Body of pancreas (tissue), 4 donors: ENCODE measurements around the gene ATXN10. TPM values are rescaled to one million over a fixed set of nuclear protein-coding genes. Genes with fewer than 3 reads are reported as not detected.

Experiments used
- ATAC-seq: fragments of 150-250 bp; one replicate; pipeline ENCODE4 v1.9.1; 2016
- DNase-seq, 4 donors: peaks; one replicate each; pipeline ENCODE4 v3.0.0-alpha.2; 2019
- H3K27ac ChIP-seq, 4 donors: fragments of 200-600 bp; sonication (generic); 1 replicate in 3 of 4; 2 replicates in 1 of 4; pipeline versions ENCODE4 v1.5.1 to v1.6.1; 2016 to 2019; ENCODE audit warnings: mild to moderate bottlenecking in 1 of 4, mixed read lengths in 1 of 4, moderate library complexity in 1 of 4
- H3K27me3 ChIP-seq, 2 donors: fragments of 200-600 bp; sonication (generic); one replicate each; pipeline ENCODE4 v1.6.0; 2016; ENCODE audit warnings: mild to moderate bottlenecking in 1 of 2
- H3K36me3 ChIP-seq, 2 donors: fragments of 200-600 bp; sonication (generic); replicated peaks in 1 of 2; 2 replicates each; pipeline ENCODE4 v1.5.1; 2016; ENCODE audit warnings: low read depth in 2 of 2; ENCODE audit not compliant: insufficient read depth in 1 of 2
- H3K4me1 ChIP-seq: fragments of 200-600 bp; sonication (generic); one replicate; pipeline ENCODE4 v1.6.0; 2016
- H3K4me3 ChIP-seq, 2 donors: fragments of 200-600 bp; sonication (generic); 1 replicate in 1 of 2; 2 replicates in 1 of 2; pipeline ENCODE4 v1.5.1; 2016 to 2019
- H3K9me3 ChIP-seq, 3 donors: fragments of 200-600 bp; sonication (generic); 1 replicate in 2 of 3; 2 replicates in 1 of 3; pipeline ENCODE4 v1.5.1; 2016
- POLR2A ChIP-seq, 3 donors: fragments of 450-650 bp; IDR thresholded peaks; one replicate each; pipeline ENCODE4 v1.6.1; 2016; ENCODE audit warnings: antibody characterized with exemption in 3 of 3, mild to moderate bottlenecking in 2 of 3
- WGBS, 2 donors: methylation state at CpG; one replicate each; pipeline ENCODE4 v1.1.5; 2017; 5-methylcytosine and 5-hydroxymethylcytosine counted together
- intact Hi-C: fragments of 100-400 bp; cut with DNase I; formaldehyde crosslinking; loops from one replicate; pipeline ENCODE4 v1.15.1; 2023
- total RNA-seq, 2 donors: library from RNA; depleted of rRNA; stranded (reverse); fragments of >200 nt; gene quantifications; one replicate each; pipeline ENCODE4 v1.1.0, GENCODE V29; 2016
- TF ChIP-seq, protein P1 (sequence below), 7 experiments: fragments of 450-650 bp in 4 of 7; fragments of 200-600 bp in 3 of 7; sonication (generic) in 3 of 7; IDR thresholded peaks; one replicate each; pipeline ENCODE4 v1.5.1; 2016 to 2019; ENCODE audit warnings: antibody characterized with exemption in 7 of 7

Gene ATXN10
- total RNA-seq, 2 donors from 2014 or later = 61.6 to 69.8 TPM

DNA sequence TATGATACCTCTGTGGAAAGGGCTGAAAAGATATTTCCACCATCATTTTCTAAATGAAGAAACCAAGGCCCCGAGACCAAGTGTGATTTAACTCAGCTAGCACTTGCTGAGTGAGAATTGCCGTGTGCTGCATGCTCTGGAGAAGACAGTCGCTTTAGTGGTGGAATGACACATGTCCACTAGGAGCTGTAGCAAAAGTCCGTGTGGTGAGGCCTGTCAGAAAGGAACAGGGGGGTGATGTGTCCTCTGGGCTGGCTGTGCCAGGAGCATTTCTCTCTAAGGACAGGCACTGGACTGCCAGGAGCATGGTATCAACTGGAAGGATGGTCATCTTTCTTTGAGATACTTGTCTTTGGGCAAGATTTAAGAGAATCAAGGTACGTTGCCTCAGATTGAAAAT is 72.8 kb downstream of the ATXN10 start:
- Histone ChIP-seq H3K27me3 (no peaks in the 10 kb centered on the region), H3K27ac (no peak overlapping the region), H3K9me3 (no peaks in the 10 kb centered on the region), H3K4me1 (peaks cover 5% of the 10 kb centered on the region), H3K36me3 (peaks cover 4 to 10% of the 10 kb centered on the region in 2 donors), H3K4me3 (no peak overlapping the region)
- TF ChIP-seq, protein P1, sequence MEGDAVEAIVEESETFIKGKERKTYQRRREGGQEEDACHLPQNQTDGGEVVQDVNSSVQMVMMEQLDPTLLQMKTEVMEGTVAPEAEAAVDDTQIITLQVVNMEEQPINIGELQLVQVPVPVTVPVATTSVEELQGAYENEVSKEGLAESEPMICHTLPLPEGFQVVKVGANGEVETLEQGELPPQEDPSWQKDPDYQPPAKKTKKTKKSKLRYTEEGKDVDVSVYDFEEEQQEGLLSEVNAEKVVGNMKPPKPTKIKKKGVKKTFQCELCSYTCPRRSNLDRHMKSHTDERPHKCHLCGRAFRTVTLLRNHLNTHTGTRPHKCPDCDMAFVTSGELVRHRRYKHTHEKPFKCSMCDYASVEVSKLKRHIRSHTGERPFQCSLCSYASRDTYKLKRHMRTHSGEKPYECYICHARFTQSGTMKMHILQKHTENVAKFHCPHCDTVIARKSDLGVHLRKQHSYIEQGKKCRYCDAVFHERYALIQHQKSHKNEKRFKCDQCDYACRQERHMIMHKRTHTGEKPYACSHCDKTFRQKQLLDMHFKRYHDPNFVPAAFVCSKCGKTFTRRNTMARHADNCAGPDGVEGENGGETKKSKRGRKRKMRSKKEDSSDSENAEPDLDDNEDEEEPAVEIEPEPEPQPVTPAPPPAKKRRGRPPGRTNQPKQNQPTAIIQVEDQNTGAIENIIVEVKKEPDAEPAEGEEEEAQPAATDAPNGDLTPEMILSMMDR (IDR thresholded peaks at IDR 0.05) = no peak
- no peak for TF ChIP-seq POLR2A (IDR thresholded peaks at IDR 0.05)
- no peak for ATAC-seq
- intact Hi-C loops = no loop called here
- WGBS, 2 donors = 91 to 92% methylated on average over 5 of the region's 5 CpGs
- DNase-seq = no peak

DNA sequence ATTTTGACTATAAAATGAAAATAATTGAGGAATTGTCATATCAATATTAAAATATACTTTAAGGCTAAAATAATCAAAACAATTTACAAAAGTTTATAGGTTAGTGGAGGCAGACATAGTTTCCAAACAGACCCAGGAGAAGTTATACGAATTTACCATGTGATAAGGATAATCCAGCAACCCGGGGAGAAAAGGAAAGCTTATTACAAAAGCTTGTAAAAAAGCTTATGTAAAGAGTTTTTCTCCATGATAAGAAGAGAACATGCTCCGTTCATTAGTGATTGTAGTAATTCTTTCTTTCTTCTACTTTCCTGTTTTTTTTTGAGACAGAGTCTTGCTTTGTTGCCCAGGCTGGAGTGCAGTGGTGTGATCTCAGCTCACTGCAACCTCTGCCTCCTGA is 79.0 kb downstream of the ATXN10 start:
- Histone ChIP-seq H3K36me3 (peaks cover 0 to 2% of the 10 kb centered on the region in 2 donors), H3K27me3 (no peaks in the 10 kb centered on the region), H3K4me1 (no peaks in the 10 kb centered on the region), H3K9me3 (no peaks in the 10 kb centered on the region), H3K4me3 (no peak overlapping the region), H3K27ac (no peak overlapping the region)
- TF ChIP-seq, protein P1 (IDR thresholded peaks at IDR 0.05) = no peak
- no peak for TF ChIP-seq POLR2A (IDR thresholded peaks at IDR 0.05)
- 89% methylated on average over 3 of the region's 3 CpGs for WGBS, 2 donors
- intact Hi-C loops = no loop called here
- DNase-seq = no peak
- no peak for ATAC-seq

DNA sequence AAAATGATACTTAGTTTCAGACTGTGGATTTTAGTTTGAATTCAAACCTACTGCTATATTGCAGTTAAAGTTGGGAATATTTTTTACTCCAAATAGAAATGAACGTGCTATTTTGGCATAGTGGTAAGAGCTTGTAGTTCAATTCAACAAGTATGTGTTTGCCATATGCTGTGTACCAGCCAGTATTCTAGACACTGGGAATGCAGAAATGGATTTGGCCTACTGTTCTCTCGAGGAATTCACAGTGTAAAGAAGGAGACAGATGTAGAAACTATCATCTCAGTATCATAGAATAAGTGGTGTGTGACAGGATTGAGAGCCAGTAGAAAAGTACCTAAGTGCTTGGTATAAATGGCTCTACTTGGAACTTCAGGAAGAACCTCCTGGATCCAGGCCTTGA is 80.4 kb downstream of the ATXN10 start:
- Histone ChIP-seq H3K27me3 (no peaks in the 10 kb centered on the region), H3K27ac (no peak overlapping the region), H3K4me1 (no peaks in the 10 kb centered on the region), H3K4me3 (no peak overlapping the region), H3K9me3 (no peaks in the 10 kb centered on the region), H3K36me3 (peaks cover 0 to 2% of the 10 kb centered on the region in 2 donors)
- DNase-seq (no peak), ATAC-seq (no peak)
- WGBS, 2 donors = 95 to 96% methylated on average over 2 of the region's 2 CpGs
- intact Hi-C loops = no loop called here
- no peak for TF ChIP-seq POLR2A (IDR thresholded peaks at IDR 0.05)
- TF ChIP-seq, protein P1 (IDR thresholded peaks at IDR 0.05) = no peak

DNA sequence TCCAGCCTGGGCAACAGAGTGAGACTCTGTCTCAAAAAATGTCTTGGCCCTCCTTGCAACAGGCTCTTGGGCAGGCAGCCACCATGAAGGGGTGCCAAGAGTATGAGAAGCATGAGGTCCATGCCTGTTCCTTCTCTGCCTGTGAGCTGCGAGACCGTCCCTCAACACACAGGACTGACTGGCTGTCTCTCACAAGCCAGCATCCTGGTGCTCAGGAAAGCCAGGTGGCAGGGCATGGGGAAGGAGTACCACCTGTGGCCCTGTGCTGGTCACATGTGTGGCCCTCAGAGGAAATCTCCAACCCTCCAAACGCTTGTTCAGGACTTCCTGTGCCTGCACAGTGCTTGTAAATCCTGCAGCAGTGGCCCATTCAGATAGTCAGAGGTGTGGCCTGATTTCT is 83.2 kb downstream of the ATXN10 start:
- TF ChIP-seq POLR2A (IDR thresholded peaks at IDR 0.05) = no peak
- TF ChIP-seq, protein P1 (IDR thresholded peaks at IDR 0.05) = no peak
- no peaks in the 10 kb centered on the region for H3K36me3 ChIP-seq
- DNase-seq (no peak), ATAC-seq (no peak)
- no peaks in the 10 kb centered on the region for H3K27me3 ChIP-seq
- 84 to 97% methylated on average over 3 of the region's 3 CpGs for WGBS, 2 donors
- intact Hi-C loops = no loop called here
- H3K9me3 ChIP-seq = no peaks in the 10 kb centered on the region
- no peak overlapping the region for H3K4me3 ChIP-seq
- H3K27ac ChIP-seq = no peak overlapping the region
- no peaks in the 10 kb centered on the region for H3K4me1 ChIP-seq

DNA sequence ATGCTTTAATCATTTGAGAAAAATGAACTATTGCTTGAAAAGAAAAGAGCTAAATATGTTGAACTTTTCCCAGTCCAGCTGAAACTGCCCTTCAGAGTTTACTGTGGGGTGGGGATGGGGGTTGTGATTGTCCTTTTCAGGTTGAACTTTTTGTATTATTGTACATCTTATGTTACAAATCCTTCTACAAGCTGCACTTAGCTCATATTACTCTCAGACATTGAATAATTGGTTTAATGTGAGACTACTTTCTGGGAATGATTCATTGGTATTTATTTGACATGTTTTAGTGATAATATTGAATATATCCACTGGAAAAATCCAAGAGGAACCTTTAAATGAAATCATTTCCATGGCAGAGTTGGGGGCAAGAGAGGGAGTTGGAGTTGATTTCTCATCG is 84.9 kb downstream of the ATXN10 start:
- no peaks in the 10 kb centered on the region for H3K27me3 ChIP-seq
- H3K4me1 ChIP-seq = no peaks in the 10 kb centered on the region
- WGBS, 2 donors = 30 to 50% methylated on average over 1 of the region's 1 CpG
- no peak overlapping the region for H3K4me3 ChIP-seq
- H3K9me3 ChIP-seq = no peaks in the 10 kb centered on the region
- ATAC-seq = no peak
- peak overlapping the region in 2 of 4 donors; percentile 33 to 61 for H3K27ac ChIP-seq
- TF ChIP-seq, protein P1 (IDR thresholded peaks at IDR 0.05) = no peak
- TF ChIP-seq POLR2A (IDR thresholded peaks at IDR 0.05) = no peak
- no peaks in the 10 kb centered on the region for H3K36me3 ChIP-seq
- DNase-seq = no peak
- intact Hi-C loops = no loop called here
